Measurements from ENCODE around the gene TENM3. TPM values are rescaled to one million over a fixed set of nuclear protein-coding genes. Genes with fewer than 3 reads are reported as not detected.
A peak's percentile ranks its signal among the peaks of the same experiment; 100 is the strongest.

Gene TENM3
- total and polyA plus RNA-seq, 2 experiments from 2014 or later: 16.1 to 70.9 TPM

GRCh38 chr4:182231496-182231895 lies 11.7 kb upstream of the TENM3 start:
- 87% methylated on average over 5 of the region's 5 CpGs for WGBS (ENCODE audit: low lambda C conversion rate, missing lambda C conversion rate)
- no peak for TF ChIP-seq EZH2 (IDR thresholded peaks at IDR 0.05; ENCODE audit: borderline replicate concordance)
- TF ChIP-seq EZH2phosphoT487 (IDR thresholded peaks at IDR 0.05; ENCODE audit: low read depth, severe bottlenecking, unreplicated experiment): no peak
- no peak for TF ChIP-seq CTCF (IDR thresholded peaks at IDR 0.05; ENCODE audit: poor library complexity)
- Histone ChIP-seq H3K9me3 (ENCODE audit: low read depth) (no peaks in the 10 kb centered on the region), H3K4me3 (no peak overlapping the region), H3K27ac (no peak overlapping the region), H4K20me1 (ENCODE audit: insufficient read depth, poor library complexity, severe bottlenecking) (no peaks in the 10 kb centered on the region), H3K36me3 (replicated peaks; ENCODE audit: insufficient read depth, low read depth) (no peaks in the 10 kb centered on the region), H3K27me3 (no peaks in the 10 kb centered on the region), H3K4me2 (no peak overlapping the region), H3K79me2 (no peaks in the 10 kb centered on the region), H2AFZ (no peak overlapping the region), H3K4me1 (ENCODE audit: insufficient read depth) (no peaks in the 10 kb centered on the region), H3K9me2 (replicated peaks; ENCODE audit: insufficient read depth) (no peaks in the 10 kb centered on the region)
- DNase-seq (ENCODE audit: low spot score): no peak

- Histone ChIP-seq H3K4me2 (peak overlapping the region; percentile 37), H2AFZ (no peak overlapping the region), H3K27me3 (no peaks in the 10 kb centered on the region), H3K9me2 (replicated peaks; ENCODE audit: insufficient read depth) (no peaks in the 10 kb centered on the region), H4K20me1 (ENCODE audit: insufficient read depth, poor library complexity, severe bottlenecking) (no peaks in the 10 kb centered on the region), H3K79me2 (no peaks in the 10 kb centered on the region), H3K4me1 (ENCODE audit: insufficient read depth) (no peaks in the 10 kb centered on the region), H3K4me3 (no peak overlapping the region), H3K36me3 (replicated peaks; ENCODE audit: insufficient read depth, low read depth) (no peaks in the 10 kb centered on the region), H3K27ac (no peak overlapping the region), H3K9me3 (ENCODE audit: low read depth) (no peaks in the 10 kb centered on the region)
- WGBS (ENCODE audit: low lambda C conversion rate, missing lambda C conversion rate): 73% methylated on average over 12 of the region's 12 CpGs
- no peak for DNase-seq (ENCODE audit: low spot score)
- TF ChIP-seq CTCF (IDR thresholded peaks at IDR 0.05; ENCODE audit: poor library complexity) (no peak), EZH2 (IDR thresholded peaks at IDR 0.05; ENCODE audit: borderline replicate concordance) (no peak), EZH2phosphoT487 (IDR thresholded peaks at IDR 0.05; ENCODE audit: low read depth, severe bottlenecking, unreplicated experiment) (no peak)
These were observed 9.7 kb upstream of the TENM3 start for GRCh38 chr4:182233310-182234090.

GRCh38 chr4:182235021-182235795 lies 8.0 kb upstream of the TENM3 start:
- Histone ChIP-seq H4K20me1 (ENCODE audit: insufficient read depth, poor library complexity, severe bottlenecking) (no peaks in the 10 kb centered on the region), H3K27ac (no peak overlapping the region), H3K9me2 (replicated peaks; ENCODE audit: insufficient read depth) (no peaks in the 10 kb centered on the region), H3K4me3 (no peak overlapping the region), H3K79me2 (no peaks in the 10 kb centered on the region), H3K4me1 (ENCODE audit: insufficient read depth) (peaks cover 5% of the 10 kb centered on the region), H3K9me3 (ENCODE audit: low read depth) (no peaks in the 10 kb centered on the region), H3K36me3 (replicated peaks; ENCODE audit: insufficient read depth, low read depth) (no peaks in the 10 kb centered on the region), H3K27me3 (no peaks in the 10 kb centered on the region), H3K4me2 (no peak overlapping the region), H2AFZ (no peak overlapping the region)
- 88% methylated on average over 11 of the region's 11 CpGs for WGBS (ENCODE audit: low lambda C conversion rate, missing lambda C conversion rate)
- no peak for DNase-seq (ENCODE audit: low spot score)
- no peak for TF ChIP-seq EZH2 (IDR thresholded peaks at IDR 0.05; ENCODE audit: borderline replicate concordance)
- TF ChIP-seq EZH2phosphoT487 (IDR thresholded peaks at IDR 0.05; ENCODE audit: low read depth, severe bottlenecking, unreplicated experiment): no peak
- no peak for TF ChIP-seq CTCF (IDR thresholded peaks at IDR 0.05; ENCODE audit: poor library complexity)

Data from hepatocyte (in vitro differentiated cells).